HG02884 (cell line): Measurements from ENCODE around the gene PRKAG1.

ENCODE experiments used
- ATAC-seq: cut with Tn5 transposase; IDR thresholded peaks from one replicate; pipeline ENCODE4 v1.9.1; 2021; ENCODE audit warnings: mild to moderate bottlenecking, moderate library complexity; ENCODE audit not compliant: unreplicated experiment

PRKAG1 gene

DNA sequence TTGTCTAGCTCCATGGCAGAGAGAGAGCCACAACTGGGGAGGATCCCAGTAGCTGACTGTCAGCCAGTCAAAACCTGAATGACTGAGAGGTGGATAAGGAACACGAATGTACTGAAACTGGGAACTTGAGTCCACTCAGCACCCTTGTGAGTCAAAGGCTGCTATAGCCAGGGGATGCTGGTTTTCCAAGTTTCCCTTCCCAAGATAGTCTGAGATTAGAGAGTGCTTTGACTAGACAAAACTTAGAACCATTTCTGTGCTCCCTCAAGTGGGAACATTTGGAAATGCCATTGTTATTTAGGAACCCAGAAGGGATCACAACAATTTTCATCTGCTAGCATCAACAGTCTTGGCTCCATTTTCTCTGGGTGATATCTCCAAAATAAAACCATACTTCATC is 4.0 kb downstream of the PRKAG1 start:
- ATAC-seq: no peak

- ATAC-seq: no peak
Observed at GRCh38 chr12:49013428-49013827, 5.1 kb downstream of the PRKAG1 start.

GRCh38 chr12:49012739-49013138 is 5.8 kb downstream of the PRKAG1 start:
- ATAC-seq: no peak

DNA sequence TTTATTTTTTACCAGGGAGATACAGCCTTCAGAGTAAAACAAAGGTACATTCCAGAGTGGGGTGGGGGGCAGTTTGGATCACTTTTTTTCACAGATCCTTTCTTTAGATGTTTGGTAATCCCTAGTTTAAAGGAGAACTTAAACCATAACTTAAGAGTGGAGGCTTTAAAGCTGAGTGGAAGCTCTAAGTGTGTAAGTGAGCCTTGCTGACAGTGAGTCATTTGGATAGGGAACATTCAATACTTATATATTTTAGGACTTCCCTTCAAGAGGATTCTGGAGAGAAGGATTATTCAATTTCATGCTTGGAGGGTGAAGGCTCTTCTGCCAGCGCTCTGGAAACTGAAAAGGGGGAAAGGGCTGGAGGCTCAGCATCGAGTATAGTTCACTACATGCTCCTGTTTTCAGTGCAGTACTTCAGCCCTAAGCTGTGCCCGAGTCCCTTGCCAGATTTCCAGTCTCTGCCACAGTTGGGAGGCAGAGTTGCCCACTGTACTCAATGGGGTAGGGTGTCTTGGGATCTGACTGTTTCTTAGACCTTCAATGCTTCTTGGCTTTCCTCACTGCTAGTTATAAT is 8.4 kb downstream of the PRKAG1 start:
- ATAC-seq: no peak

DNA sequence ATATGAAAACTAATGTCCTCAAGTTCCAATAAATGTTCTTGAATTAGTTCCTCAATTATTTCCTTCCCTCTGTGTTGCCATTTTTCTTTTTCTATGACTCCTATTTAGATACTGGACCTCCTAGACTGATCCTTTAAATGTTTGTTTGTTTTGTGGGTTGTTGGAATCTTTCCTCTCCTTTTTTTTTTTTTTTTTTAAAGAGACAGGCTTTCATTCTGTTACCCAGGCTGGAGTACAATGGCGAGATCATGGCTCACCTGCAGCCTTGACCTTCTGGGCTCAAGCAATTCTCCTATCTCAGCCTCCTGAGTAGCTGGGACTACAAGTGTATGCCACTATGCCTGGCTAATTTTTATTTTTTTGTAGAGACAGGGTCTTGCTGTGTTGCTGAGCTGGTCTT is 9.6 kb downstream of the PRKAG1 start:
- no peak for ATAC-seq

DNA sequence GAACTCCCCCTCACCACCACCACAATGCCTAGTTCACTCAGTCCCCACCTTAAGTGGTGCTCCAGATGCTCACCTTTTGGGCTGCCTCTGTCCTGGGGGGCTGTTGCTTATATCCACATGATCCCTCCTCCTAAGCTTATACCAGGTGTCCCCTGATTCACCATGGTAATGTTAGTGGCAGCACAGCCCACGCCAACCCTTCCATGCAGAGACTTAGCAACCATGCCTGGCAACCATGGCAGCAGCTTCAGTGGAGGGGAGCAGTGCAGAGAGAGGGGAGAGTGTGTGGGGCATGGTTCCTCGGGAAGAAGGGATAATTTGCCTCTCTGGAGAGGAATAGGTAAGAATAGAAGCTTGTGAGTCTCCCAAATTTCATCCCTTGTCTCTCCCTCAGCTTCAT is 18.2 kb downstream of the PRKAG1 start:
- no peak for ATAC-seq

GRCh38 chr12:48999371-49000131 is 19.0 kb downstream of the PRKAG1 start, which contains the start of gene DDN:
Gene DDN, minus strand, starts transcription at chr12:48999375. Its CDS starts 88 bp downstream, at chr12:48999287.
- peak; percentile 43 for ATAC-seq

GRCh38 chr12:48998497-48999353 is 19.9 kb downstream of the PRKAG1 start:
- ATAC-seq: no peak

GRCh38 chr12:48997719-48998496 is 20.7 kb downstream of the PRKAG1 start:
- no peak for ATAC-seq

DNA sequence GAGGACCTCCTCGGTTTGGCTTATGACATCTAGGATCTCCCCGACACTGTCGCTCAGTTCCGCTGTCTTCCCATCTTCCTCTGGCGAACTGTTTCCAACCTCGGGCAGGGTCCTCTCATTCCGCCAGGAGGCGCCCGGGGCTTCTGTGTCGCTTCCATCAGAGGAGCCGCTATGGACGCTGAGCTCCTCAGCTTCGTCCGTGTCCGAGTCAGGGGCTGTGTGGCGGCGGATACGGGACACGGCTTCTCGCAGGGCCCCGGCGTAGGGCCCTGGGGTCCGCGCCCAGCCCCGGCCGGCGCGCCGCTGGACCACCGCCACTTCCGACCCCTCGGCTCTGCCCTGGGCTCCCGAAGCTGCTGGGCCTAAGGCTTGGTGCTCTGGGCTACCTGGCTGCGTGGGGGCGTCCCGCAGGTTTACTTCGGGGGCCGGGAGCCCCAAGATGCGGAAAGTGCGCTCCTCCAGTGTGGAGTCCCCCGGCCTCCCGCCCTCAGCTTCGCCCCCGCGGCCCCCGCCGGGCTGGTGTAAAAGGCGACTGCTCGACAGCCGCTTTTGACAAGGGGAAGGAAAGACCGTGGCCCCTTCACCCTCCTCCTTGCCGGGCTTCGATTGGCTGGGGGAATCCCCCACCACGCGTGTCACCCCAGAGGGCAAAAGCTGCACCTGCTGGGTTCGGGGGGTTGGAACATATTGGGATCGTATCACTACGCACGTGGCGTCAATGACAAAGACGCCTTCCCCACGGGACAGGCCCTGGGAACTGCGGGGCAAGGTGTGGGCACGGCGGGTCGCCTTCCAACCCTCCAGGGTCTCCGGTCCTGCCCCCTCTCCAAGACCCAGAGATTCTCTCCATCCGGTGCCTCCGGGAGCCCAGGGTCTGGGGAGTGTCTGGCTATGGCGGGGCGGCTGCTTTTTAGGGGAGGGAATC is 21.5 kb downstream of the PRKAG1 start:
- ATAC-seq: no peak

DNA sequence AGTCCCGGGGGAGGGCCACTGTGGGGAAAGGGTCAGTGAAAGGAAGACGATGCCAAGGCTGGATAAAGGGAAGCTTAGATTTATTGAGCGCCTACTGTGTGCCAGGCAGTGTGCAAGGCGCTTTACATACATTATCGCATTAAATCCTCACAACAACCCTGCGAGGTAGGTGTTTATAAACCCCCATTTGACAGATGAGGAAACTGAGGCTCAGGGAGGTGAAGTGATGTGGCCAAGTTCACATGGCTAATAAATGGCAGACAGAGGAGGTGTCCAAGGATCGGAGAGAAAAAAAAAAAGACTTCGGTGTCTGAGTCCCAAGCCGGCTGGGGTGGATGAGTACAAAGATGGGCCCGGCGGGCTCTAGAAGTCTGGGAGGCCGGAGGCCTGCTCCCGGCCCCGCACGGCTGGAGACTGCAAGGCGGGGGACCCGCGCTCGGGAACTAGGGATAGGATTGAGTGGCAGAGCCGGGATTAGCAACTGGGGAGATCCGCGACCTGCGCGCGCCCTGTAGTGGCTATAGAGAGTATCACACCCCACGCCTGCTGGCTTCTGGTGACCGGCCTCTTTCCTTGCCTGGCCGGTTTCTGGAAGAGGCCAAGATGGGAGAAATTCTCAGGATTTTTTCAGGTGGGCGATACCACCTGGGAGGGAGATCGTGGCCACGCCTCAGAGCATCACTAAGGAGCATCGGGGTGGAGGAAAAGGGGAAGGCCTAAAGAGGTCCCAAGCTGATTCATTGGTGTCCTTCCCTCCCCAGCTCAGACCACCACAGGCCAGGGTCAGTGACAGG is 23.3 kb downstream of the PRKAG1 start:
- no peak for ATAC-seq

GRCh38 chr12:48994224-48995085 is 24.1 kb downstream of the PRKAG1 start:
- no peak for ATAC-seq

GRCh38 chr12:48993787-48994186 is 24.8 kb downstream of the PRKAG1 start:
- no peak for ATAC-seq

DNA sequence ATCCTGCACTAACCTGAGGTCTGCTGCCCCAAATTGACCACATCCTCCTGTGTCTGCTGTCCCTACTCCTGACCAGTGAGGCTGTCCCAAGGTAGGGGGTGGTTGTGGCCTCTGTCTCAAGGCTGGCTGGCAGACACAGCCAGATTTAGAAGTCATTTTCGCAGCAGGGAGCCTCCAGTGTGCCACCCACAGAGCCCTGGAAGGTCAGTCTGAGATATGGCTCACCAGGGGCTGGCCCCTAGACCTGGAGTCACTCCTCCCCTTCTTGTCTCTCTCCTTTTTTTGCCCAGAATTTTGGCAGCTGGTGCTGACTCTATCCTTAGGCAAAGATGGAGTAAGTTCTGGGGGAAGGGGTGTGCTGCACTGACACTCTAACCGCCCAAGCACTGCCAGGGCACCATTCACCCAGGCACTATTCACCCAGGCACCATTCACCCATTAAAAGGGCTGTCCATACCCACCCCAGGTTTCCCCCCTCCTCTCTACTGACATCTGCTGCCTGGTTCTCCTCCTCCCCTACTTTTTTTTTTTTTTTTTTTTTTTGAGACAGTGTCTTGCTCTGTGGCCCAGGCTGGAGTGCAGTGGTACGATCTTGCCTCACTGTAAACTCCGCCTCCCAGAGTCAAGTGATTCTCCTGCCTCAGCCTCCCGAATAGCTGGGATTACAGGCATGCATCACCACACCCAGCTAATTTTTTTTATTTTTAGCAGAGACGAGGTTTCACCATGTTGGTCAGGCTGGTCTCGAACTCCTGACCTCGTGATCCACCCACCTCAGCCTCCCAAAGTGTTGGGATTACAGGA is 27.1 kb downstream of the PRKAG1 start:
- no peak for ATAC-seq

GRCh38 chr12:48990552-48990951 is 28.0 kb downstream of the PRKAG1 start:
- ATAC-seq: no peak

GRCh38 chr12:48988030-48988649 is 30.4 kb downstream of the PRKAG1 start:
- ATAC-seq: no peak
